Activated CD4-positive, CD25-positive, alpha-beta regulatory T cell treated with anti-CD3 and anti-CD28 coated beads, Interleukin-2, amount 50 U/mL, for 72 hours (primary cell): ENCODE results near the gene PYCR2.
"Not testable (repeated sequence)": the region's sequence is repeated elsewhere in the genome, so short reads cannot be mapped to it uniquely, and the experiment has no call there.

ENCODE experiments used
- DNase-seq: peaks from one replicate; pipeline ENCODE4 v3.0.0; 2021

PYCR2 gene

GRCh38 chr1:225923692-225924555 lies at the start of gene PYCR2:
PYCR2 (minus strand) TSS chr1:225924250; CDS start chr1:225924110, 140 bp downstream.
- DNase-seq, result peak; percentile 96

- no peak for DNase-seq
Observed at GRCh38 chr1:225973158-225973557, 49.1 kb upstream of the PYCR2 start.

GRCh38 chr1:225972344-225973152 lies 48.5 kb upstream of the PYCR2 start:
- no peak for DNase-seq

- DNase-seq, result not testable (repeated sequence)
Observed at GRCh38 chr1:225970592-225971157, 46.6 kb upstream of the PYCR2 start.

GRCh38 chr1:225969751-225970150 lies 45.7 kb upstream of the PYCR2 start:
- not testable (repeated sequence) for DNase-seq

- DNase-seq, result no peak
Observed at GRCh38 chr1:225965231-225965630, 41.2 kb upstream of the PYCR2 start.

GRCh38 chr1:225963735-225964530 lies 39.9 kb upstream of the PYCR2 start:
- no peak for DNase-seq

- peak; percentile 75 for DNase-seq
Observed at GRCh38 chr1:225962440-225962975, 38.5 kb upstream of the PYCR2 start.

GRCh38 chr1:225961659-225962439 lies 37.8 kb upstream of the PYCR2 start:
- DNase-seq, result no peak

GRCh38 chr1:225958041-225958440 lies 34.0 kb upstream of the PYCR2 start:
- no peak for DNase-seq

- no peak for DNase-seq
Observed at GRCh38 chr1:225954753-225955152, 30.7 kb upstream of the PYCR2 start.

GRCh38 chr1:225953315-225953714 lies 29.3 kb upstream of the PYCR2 start:
- no peak for DNase-seq

GRCh38 chr1:225950905-225951497 lies 27.0 kb upstream of the PYCR2 start:
- DNase-seq, result no peak

GRCh38 chr1:225949041-225949440 lies 25.0 kb upstream of the PYCR2 start:
- DNase-seq, result no peak

- no peak for DNase-seq
Observed at GRCh38 chr1:225946803-225947202, 22.8 kb upstream of the PYCR2 start.

- no peak for DNase-seq
Observed at GRCh38 chr1:225946082-225946620, 22.1 kb upstream of the PYCR2 start.

- no peak for DNase-seq
Observed at GRCh38 chr1:225945564-225945963, 21.5 kb upstream of the PYCR2 start.

- DNase-seq, result no peak
Observed at GRCh38 chr1:225944951-225945350, 20.9 kb upstream of the PYCR2 start.

- no peak for DNase-seq
Observed at GRCh38 chr1:225944387-225944786, 20.3 kb upstream of the PYCR2 start.

GRCh38 chr1:225943582-225943981 lies 19.5 kb upstream of the PYCR2 start:
- DNase-seq, result no peak

- DNase-seq, result no peak
Observed at GRCh38 chr1:225942574-225942973, 18.5 kb upstream of the PYCR2 start.
